Left cardiac atrium (tissue), 4 donors: ENCODE data around the gene HAND2. TPM values are rescaled to one million over a fixed set of nuclear protein-coding genes. Genes with fewer than 3 reads are reported as not detected.

Experiments
- ATAC-seq, 2 donors: fragments of 200-7000 bp; cut with Tn5 transposase; one replicate each; pipeline ENCODE4 v1.9.1; 2020; ENCODE audit warnings: mild to moderate bottlenecking in 2 of 2, moderate library complexity in 2 of 2
- DNase-seq: peaks from one replicate; pipeline ENCODE4 v3.0.0-alpha.2; 2020
- intact Hi-C, 2 donors: fragments of 100-400 bp; cut with DNase I; formaldehyde crosslinking; loops; one replicate each; pipeline versions ENCODE4 v1.14.1 to v1.15.1; 2022 to 2023
- total RNA-seq, 2 donors: library from RNA; stranded (reverse); fragmentation: NEBNext Ultra II Directional; extraction: Animal tissue kit (Norgen Biotek cat#: 25700); gene quantifications; one replicate each; pipeline ENCODE4 v1.2.1, GENCODE V29; 2021
- donor health status: DM: no; HTN: yes; CAD: no.
- donor health status: DM: no; HTN: yes; CAD: no; lungs with severe emphysema.
- donor health status: DM: yes; HTN: yes; CAD: no.
- donor health status: Dilated cardiomyopathy.

The HAND2 gene
- total RNA-seq, 2 donors from 2014 or later = 63.2 to 75.1 TPM

- peak; percentile 58 for DNase-seq
- peak; percentile 79 to 80 for ATAC-seq
- intact Hi-C loops = loop anchor here in 1 of 2 donors (10.0 kb wide), 1 partner anchor 146 kb away; no protein-coding TSS in a partner anchor
These were observed 8.3 kb upstream of the HAND2 start for GRCh38 chr4:173538148-173538908.

GRCh38 chr4:173537613-173538147 lies 7.7 kb upstream of the HAND2 start:
- intact Hi-C loops = loop anchor here in 1 of 2 donors (10.0 kb wide), 1 partner anchor 147 kb away; no protein-coding TSS in a partner anchor
- peak; percentile 14 to 40 for ATAC-seq
- no peak for DNase-seq

- intact Hi-C loops = loop anchor here in 1 of 2 donors (10.0 kb wide), 1 partner anchor 148 kb away; no protein-coding TSS in a partner anchor
- DNase-seq = peak; percentile 50
- ATAC-seq = peak in 1 of 2 donors; percentile 22
These were observed 6.9 kb upstream of the HAND2 start for GRCh38 chr4:173536808-173537429.

- no peak for DNase-seq
- ATAC-seq = no peak
- intact Hi-C loops = loop anchor here in 1 of 2 donors (10.0 kb wide), 1 partner anchor 149 kb away; no protein-coding TSS in a partner anchor
These were observed 5.9 kb upstream of the HAND2 start for GRCh38 chr4:173535957-173536356.

- ATAC-seq = no peak
- intact Hi-C loops = loop anchor here in 1 of 2 donors (10.0 kb wide), 1 partner anchor 149 kb away; no protein-coding TSS in a partner anchor
These were observed 5.3 kb upstream of the HAND2 start for GRCh38 chr4:173535165-173535902.

GRCh38 chr4:173534434-173534833 lies 4.4 kb upstream of the HAND2 start:
- intact Hi-C loops = loop anchor here in 1 of 2 donors (5.0 to 10.0 kb wide), 2 partner anchors 150 to 213 kb away; no protein-coding TSS in a partner anchor
- no peak for DNase-seq
- no peak for ATAC-seq

More at GRCh38 chr4:173535165-173535902, 5.3 kb upstream of the HAND2 start:
- DNase-seq = no peak

GRCh38 chr4:173532725-173533511 lies 2.9 kb upstream of the HAND2 start:
- intact Hi-C loops = loop anchor here in 1 of 2 donors (5.0 to 10.0 kb wide), 2 partner anchors 152 to 214 kb away; no protein-coding TSS in a partner anchor
- no peak for DNase-seq
- no peak for ATAC-seq

GRCh38 chr4:173531086-173531965 lies 1.3 kb upstream of the HAND2 start:
- peak in 1 of 2 donors; percentile 4 for ATAC-seq
- intact Hi-C loops = loop anchor here in 1 of 2 donors (5.0 to 10.0 kb wide), 2 partner anchors 153 to 216 kb away; no protein-coding TSS in a partner anchor
- DNase-seq = peak; percentile 69

GRCh38 chr4:173530326-173531085 lies 477 bp upstream of the HAND2 start:
- intact Hi-C loops = loop anchor here in 1 of 2 donors (5.0 to 10.0 kb wide), 2 partner anchors 154 to 217 kb away; no protein-coding TSS in a partner anchor
- ATAC-seq = no peak
- no peak for DNase-seq

- intact Hi-C loops = loop anchor here in 1 of 2 donors (5.0 kb wide), 1 partner anchor 219 kb away; no protein-coding TSS in a partner anchor
- DNase-seq (peak; percentile 50), ATAC-seq (peak; percentile 17 to 19)
These were observed 1.4 kb downstream of the HAND2 start for GRCh38 chr4:173528378-173529321.

GRCh38 chr4:173527103-173527891 lies 2.7 kb downstream of the HAND2 start:
- DNase-seq (no peak), ATAC-seq (no peak)
- intact Hi-C loops = loop anchor here in 1 of 2 donors (5.0 kb wide), 1 partner anchor 220 kb away; no protein-coding TSS in a partner anchor

- intact Hi-C loops = loop anchor here in 1 of 2 donors (5.0 kb wide), 1 partner anchor 221 kb away; no protein-coding TSS in a partner anchor
- no peak for DNase-seq
- no peak for ATAC-seq
These were observed 3.3 kb downstream of the HAND2 start for GRCh38 chr4:173526724-173527102.

GRCh38 chr4:173526027-173526482 lies 4.0 kb downstream of the HAND2 start:
- intact Hi-C loops = loop anchor here in 1 of 2 donors (5.0 kb wide), 1 partner anchor 221 kb away; no protein-coding TSS in a partner anchor
- no peak for DNase-seq
- no peak for ATAC-seq
